ENCODE results near the gene RNF187.
A peak's percentile ranks its signal among the peaks of the same experiment; 100 is the strongest.

Gene RNF187

GRCh38 chr1:228513236-228513900, 26.2 kb downstream of the RNF187 start:
- no peak for DNase-seq (ENCODE audit: low read depth)
- in situ Hi-C loops (cut with HindIII; ENCODE audit: low sequenced_read_pairs) = no loop called here
- TF ChIP-seq CTCF (IDR thresholded peaks at IDR 0.05; ENCODE audit: low read depth, low read length, missing control alignments) = no peak
- no peak overlapping the region for H3K4me3 ChIP-seq (ENCODE audit: low read depth, low read length)

- in situ Hi-C loops (cut with HindIII; ENCODE audit: low sequenced_read_pairs) = no loop called here
- DNase-seq (ENCODE audit: low read depth) = no peak
- H3K4me3 ChIP-seq (ENCODE audit: low read depth, low read length) = no peak overlapping the region
- TF ChIP-seq CTCF (IDR thresholded peaks at IDR 0.05; ENCODE audit: low read depth, low read length, missing control alignments) = no peak
These were observed 27.2 kb downstream of the RNF187 start for GRCh38 chr1:228514421-228514820.

GRCh38 chr1:228515200-228515834, 28.1 kb downstream of the RNF187 start:
- TF ChIP-seq CTCF (IDR thresholded peaks at IDR 0.05; ENCODE audit: low read depth, low read length, missing control alignments) = peak; percentile 73
- in situ Hi-C loops (cut with HindIII; ENCODE audit: low sequenced_read_pairs) = no loop called here
- DNase-seq (ENCODE audit: low read depth) = peak; percentile 29
- H3K4me3 ChIP-seq (ENCODE audit: low read depth, low read length) = no peak overlapping the region

- TF ChIP-seq CTCF (IDR thresholded peaks at IDR 0.05; ENCODE audit: low read depth, low read length, missing control alignments) = no peak
- in situ Hi-C loops (cut with HindIII; ENCODE audit: low sequenced_read_pairs) = no loop called here
- H3K4me3 ChIP-seq (ENCODE audit: low read depth, low read length) = no peak overlapping the region
- DNase-seq (ENCODE audit: low read depth) = no peak
These were observed 30.5 kb downstream of the RNF187 start for GRCh38 chr1:228517655-228518054.

GRCh38 chr1:228527596-228527995, 40.4 kb downstream of the RNF187 start:
- in situ Hi-C loops (cut with HindIII; ENCODE audit: low sequenced_read_pairs) = no loop called here
- no peak for DNase-seq (ENCODE audit: low read depth)
- H3K4me3 ChIP-seq (ENCODE audit: low read depth, low read length) = no peak overlapping the region
- TF ChIP-seq CTCF (IDR thresholded peaks at IDR 0.05; ENCODE audit: low read depth, low read length, missing control alignments) = no peak

- no peak for TF ChIP-seq CTCF (IDR thresholded peaks at IDR 0.05; ENCODE audit: low read depth, low read length, missing control alignments)
- no peak for DNase-seq (ENCODE audit: low read depth)
- no peak overlapping the region for H3K4me3 ChIP-seq (ENCODE audit: low read depth, low read length)
- in situ Hi-C loops (cut with HindIII; ENCODE audit: low sequenced_read_pairs) = no loop called here
These were observed 41.4 kb downstream of the RNF187 start for GRCh38 chr1:228528612-228529011.
